Measurements from ENCODE around the gene FABP6.

Gene FABP6

GRCh38 chr5:160262151-160263074 lies 33.1 kb downstream of the FABP6 start:
- no peak for DNase-seq (ENCODE audit: low spot score)

- DNase-seq (ENCODE audit: low spot score) = no peak
Measured at GRCh38 chr5:160263326-160263855, 34.1 kb downstream of the FABP6 start.

- DNase-seq (ENCODE audit: low spot score) = no peak
Measured at GRCh38 chr5:160266044-160266443, 36.7 kb downstream of the FABP6 start.

GRCh38 chr5:160266752-160267345 lies 37.5 kb downstream of the FABP6 start:
- no peak for DNase-seq (ENCODE audit: low spot score)

- no peak for DNase-seq (ENCODE audit: low spot score)
Measured at GRCh38 chr5:160268121-160268520, 38.8 kb downstream of the FABP6 start.

- DNase-seq (ENCODE audit: low spot score) = peak; percentile 76
Measured at GRCh38 chr5:160269017-160269416, 39.7 kb downstream of the FABP6 start.

- DNase-seq (ENCODE audit: low spot score) = no peak
Measured at GRCh38 chr5:160270704-160271103, 41.4 kb downstream of the FABP6 start.

GRCh38 chr5:160271396-160271795 lies 42.1 kb downstream of the FABP6 start:
- DNase-seq (ENCODE audit: low spot score) = no peak

- DNase-seq (ENCODE audit: low spot score) = no peak
Measured at GRCh38 chr5:160271836-160272235, 42.5 kb downstream of the FABP6 start.

GRCh38 chr5:160272264-160272663 lies 43.0 kb downstream of the FABP6 start:
- DNase-seq (ENCODE audit: low spot score) = no peak

GRCh38 chr5:160272889-160273288 lies 43.6 kb downstream of the FABP6 start:
- no peak for DNase-seq (ENCODE audit: low spot score)

GRCh38 chr5:160274483-160274931 lies 45.2 kb downstream of the FABP6 start:
- no peak for DNase-seq (ENCODE audit: low spot score)

GRCh38 chr5:160278343-160278742 lies 49.0 kb downstream of the FABP6 start:
- no peak for DNase-seq (ENCODE audit: low spot score)

- no peak for DNase-seq (ENCODE audit: low spot score)
Measured at GRCh38 chr5:160280384-160281095, 51.2 kb downstream of the FABP6 start.

- DNase-seq (ENCODE audit: low spot score) = no peak
Measured at GRCh38 chr5:160281275-160281674, 52.0 kb downstream of the FABP6 start.

- DNase-seq (ENCODE audit: low spot score) = no peak
Measured at GRCh38 chr5:160284291-160284873, 55.1 kb downstream of the FABP6 start.

GRCh38 chr5:160285316-160285715 lies 56.0 kb downstream of the FABP6 start:
- no peak for DNase-seq (ENCODE audit: low spot score)

- DNase-seq (ENCODE audit: low spot score) = no peak
Measured at GRCh38 chr5:160286947-160287346, 57.6 kb downstream of the FABP6 start.

GRCh38 chr5:160287378-160288051 lies 58.2 kb downstream of the FABP6 start:
- DNase-seq (ENCODE audit: low spot score) = peak; percentile 22

All from AG08396 (cell line).